Hematopoietic multipotent progenitor cell treated with erythropoietin and hydrocortisone succinate and interleukin-3 and kit ligand, for 15 days (in vitro differentiated cells): Measurements from ENCODE around the gene POLR2E.
A peak's percentile ranks its signal among the peaks of the same experiment; 100 is the strongest.
"Not testable (repeated sequence)": the region's sequence is repeated elsewhere in the genome, so short reads cannot be mapped to it uniquely, and the experiment has no call there.

Source experiments
- DNase-seq: peaks from one replicate; pipeline ENCODE4 v3.0.0-alpha.2; 2015; ENCODE audit warnings: low spot score

The POLR2E gene

GRCh38 chr19:1125601-1126467 lies 30.7 kb upstream of the POLR2E start:
- DNase-seq = no peak

- no peak for DNase-seq
Measured at GRCh38 chr19:1123885-1124677, 28.9 kb upstream of the POLR2E start.

GRCh38 chr19:1123381-1123780 lies 28.2 kb upstream of the POLR2E start:
- no peak for DNase-seq

- peak; percentile 64 for DNase-seq
Measured at GRCh38 chr19:1122972-1123363, 27.8 kb upstream of the POLR2E start.

- DNase-seq = no peak
Measured at GRCh38 chr19:1122021-1122971, 27.1 kb upstream of the POLR2E start.

GRCh38 chr19:1121395-1121794 lies 26.2 kb upstream of the POLR2E start:
- no peak for DNase-seq

GRCh38 chr19:1119475-1120217 lies 24.5 kb upstream of the POLR2E start:
- no peak for DNase-seq

- DNase-seq = no peak
Measured at GRCh38 chr19:1118999-1119398, 23.8 kb upstream of the POLR2E start.

GRCh38 chr19:1117654-1118053 lies 22.5 kb upstream of the POLR2E start:
- no peak for DNase-seq

- no peak for DNase-seq
Measured at GRCh38 chr19:1116726-1117581, 21.8 kb upstream of the POLR2E start.

GRCh38 chr19:1115646-1116420 lies 20.7 kb upstream of the POLR2E start:
- DNase-seq = no peak

GRCh38 chr19:1114728-1115127 lies 19.6 kb upstream of the POLR2E start:
- DNase-seq = not testable (repeated sequence)

- DNase-seq = no peak
Measured at GRCh38 chr19:1113986-1114483, 18.9 kb upstream of the POLR2E start.

- peak; percentile 91 for DNase-seq
Measured at GRCh38 chr19:1113030-1113985, 18.1 kb upstream of the POLR2E start.

GRCh38 chr19:1112268-1113029 lies 17.3 kb upstream of the POLR2E start:
- DNase-seq = no peak

- DNase-seq = no peak
Measured at GRCh38 chr19:1111641-1112267, 16.6 kb upstream of the POLR2E start.
